Measurements from ENCODE around the gene KIAA0513. TPM values are rescaled to one million over a fixed set of nuclear protein-coding genes. Genes with fewer than 3 reads are reported as not detected.

The KIAA0513 gene
- total RNA-seq, 1 donor = 26.3 TPM

DNA sequence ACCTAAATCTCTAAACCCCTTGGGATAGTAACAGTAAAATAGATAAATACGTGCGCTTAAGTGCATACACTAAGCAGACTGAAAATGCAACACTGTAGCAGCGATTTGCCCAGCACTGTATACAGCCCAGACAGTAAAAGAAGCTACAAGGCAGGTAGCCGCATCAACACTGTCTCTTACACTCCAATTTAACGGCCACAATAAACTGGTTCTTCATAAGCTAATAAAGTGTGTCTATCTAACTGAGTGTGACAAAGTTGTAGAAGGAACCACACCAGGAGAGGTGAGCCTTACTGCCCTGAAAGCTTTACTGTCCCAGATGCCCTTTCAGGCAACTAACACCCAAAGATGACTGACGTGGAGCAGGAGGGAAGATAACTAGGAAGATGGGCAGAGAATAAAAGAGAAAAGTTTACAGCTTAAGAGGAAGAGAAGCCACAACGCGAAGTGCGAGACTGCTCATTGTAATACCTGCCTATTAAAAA lies 17.1 kb upstream of the KIAA0513 start:
- H3K4me3 ChIP-seq (ENCODE audit: low read depth, low read length) = peak overlapping the region; percentile 96
- TF ChIP-seq, protein P1, sequence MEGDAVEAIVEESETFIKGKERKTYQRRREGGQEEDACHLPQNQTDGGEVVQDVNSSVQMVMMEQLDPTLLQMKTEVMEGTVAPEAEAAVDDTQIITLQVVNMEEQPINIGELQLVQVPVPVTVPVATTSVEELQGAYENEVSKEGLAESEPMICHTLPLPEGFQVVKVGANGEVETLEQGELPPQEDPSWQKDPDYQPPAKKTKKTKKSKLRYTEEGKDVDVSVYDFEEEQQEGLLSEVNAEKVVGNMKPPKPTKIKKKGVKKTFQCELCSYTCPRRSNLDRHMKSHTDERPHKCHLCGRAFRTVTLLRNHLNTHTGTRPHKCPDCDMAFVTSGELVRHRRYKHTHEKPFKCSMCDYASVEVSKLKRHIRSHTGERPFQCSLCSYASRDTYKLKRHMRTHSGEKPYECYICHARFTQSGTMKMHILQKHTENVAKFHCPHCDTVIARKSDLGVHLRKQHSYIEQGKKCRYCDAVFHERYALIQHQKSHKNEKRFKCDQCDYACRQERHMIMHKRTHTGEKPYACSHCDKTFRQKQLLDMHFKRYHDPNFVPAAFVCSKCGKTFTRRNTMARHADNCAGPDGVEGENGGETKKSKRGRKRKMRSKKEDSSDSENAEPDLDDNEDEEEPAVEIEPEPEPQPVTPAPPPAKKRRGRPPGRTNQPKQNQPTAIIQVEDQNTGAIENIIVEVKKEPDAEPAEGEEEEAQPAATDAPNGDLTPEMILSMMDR (IDR thresholded peaks at IDR 0.05; ENCODE audit: insufficient read depth, low read depth, low read length) = no peak
- peak; percentile 19 for DNase-seq (ENCODE audit: low read depth)

DNA sequence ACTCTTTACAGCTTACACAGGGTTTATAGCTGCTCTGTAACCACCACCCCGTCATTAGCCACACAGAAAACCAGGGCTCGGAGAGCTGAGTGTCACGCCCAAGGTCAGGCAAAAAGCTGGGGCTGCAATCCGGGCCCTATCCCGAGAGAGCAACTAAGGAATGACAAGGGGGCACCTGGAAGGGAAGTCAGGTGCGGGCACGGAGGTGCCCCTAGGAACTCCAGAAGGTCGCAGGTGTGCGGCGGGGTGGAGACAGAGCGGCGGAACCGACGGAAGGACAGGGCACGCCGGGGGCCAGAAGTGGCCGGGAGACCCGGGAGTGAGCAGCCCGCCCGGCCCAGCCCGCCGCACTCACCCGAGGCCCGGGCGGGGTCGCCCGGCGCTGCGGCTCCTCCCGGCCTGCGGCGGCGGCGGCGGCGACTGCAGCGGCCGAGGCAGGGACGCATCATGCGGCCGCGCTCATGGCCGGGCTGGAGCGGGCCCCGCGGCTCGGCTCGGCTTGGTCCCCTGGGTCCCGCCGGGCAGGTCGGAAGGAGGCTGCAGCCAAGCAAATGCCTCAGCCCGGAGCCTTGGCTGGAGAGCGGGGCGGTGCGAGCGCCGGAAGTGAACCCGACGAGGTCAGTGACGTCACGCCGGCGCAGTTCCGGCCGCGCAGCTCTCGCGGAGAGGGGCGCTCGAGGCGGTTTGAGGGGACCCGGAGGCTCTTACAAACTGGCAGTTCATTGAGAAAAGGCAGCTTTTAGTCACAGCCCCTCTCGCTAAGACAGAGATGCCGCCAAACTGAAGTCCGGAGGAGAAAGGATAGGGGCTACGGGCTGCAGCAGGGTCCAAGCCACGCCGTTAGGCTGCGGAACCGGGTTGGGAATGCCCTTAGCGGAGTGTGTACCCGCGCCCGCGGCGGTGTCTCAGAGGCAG lies 16.4 kb upstream of the KIAA0513 start, which contains the start of gene ZDHHC7:
ZDHHC7 (minus strand) TSS at position 605 of the 915 bp plus-strand sequence. CDS start 20,917 bp downstream, outside the sequence.
- TF ChIP-seq, protein P1 (IDR thresholded peaks at IDR 0.05; ENCODE audit: insufficient read depth, low read depth, low read length) = no peak
- peak within 1 kb of the TSS; percentile 96 for H3K4me3 ChIP-seq (ENCODE audit: low read depth, low read length)
- peak; percentile 87 for DNase-seq (ENCODE audit: low read depth)

DNA sequence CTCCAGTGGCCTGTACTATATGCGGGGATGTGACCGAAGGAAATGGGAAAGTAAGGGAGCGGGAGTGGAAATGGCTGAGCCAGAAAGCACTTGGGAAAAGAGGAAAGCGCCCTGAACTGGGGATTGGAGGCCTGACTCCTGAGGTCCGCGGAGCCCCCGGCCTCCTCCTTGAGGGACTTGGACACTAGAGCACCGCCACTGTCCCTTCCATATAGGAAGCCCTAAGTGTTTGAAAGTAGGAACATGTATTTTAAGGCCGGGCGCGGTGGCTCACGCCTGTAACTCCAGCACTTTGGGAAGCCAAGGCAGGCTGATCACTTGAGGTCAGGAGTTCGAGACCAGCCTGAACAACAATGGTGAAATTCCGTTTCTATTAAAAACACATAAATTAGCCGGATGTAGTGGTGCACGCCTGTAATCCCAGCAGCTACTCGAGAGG lies 15.7 kb upstream of the KIAA0513 start:
- no peak for DNase-seq (ENCODE audit: low read depth)
- H3K4me3 ChIP-seq (ENCODE audit: low read depth, low read length) = peak overlapping the region; percentile 96
- TF ChIP-seq, protein P1 (IDR thresholded peaks at IDR 0.05; ENCODE audit: insufficient read depth, low read depth, low read length) = no peak

DNA sequence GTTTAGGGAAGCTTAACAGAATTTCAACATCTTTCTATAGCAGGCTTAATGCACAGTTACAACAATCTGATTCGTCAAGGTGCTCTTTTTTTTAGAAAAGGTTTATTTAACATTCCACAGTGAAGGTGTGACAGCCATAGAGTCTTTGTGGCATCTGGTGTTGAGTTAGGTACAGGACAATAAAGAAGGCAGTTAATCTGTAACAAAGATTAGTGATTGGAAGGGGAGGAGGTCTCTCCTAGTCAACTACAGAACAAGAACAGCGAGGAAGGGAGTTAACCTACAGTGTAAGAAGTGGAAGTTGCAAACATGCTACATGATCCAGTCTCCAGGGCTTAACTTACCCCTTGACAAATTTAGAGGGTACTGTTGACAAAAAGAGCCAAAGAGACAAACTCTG lies 13.3 kb upstream of the KIAA0513 start:
- no peak for DNase-seq (ENCODE audit: low read depth)
- H3K4me3 ChIP-seq (ENCODE audit: low read depth, low read length) = no peak overlapping the region

DNA sequence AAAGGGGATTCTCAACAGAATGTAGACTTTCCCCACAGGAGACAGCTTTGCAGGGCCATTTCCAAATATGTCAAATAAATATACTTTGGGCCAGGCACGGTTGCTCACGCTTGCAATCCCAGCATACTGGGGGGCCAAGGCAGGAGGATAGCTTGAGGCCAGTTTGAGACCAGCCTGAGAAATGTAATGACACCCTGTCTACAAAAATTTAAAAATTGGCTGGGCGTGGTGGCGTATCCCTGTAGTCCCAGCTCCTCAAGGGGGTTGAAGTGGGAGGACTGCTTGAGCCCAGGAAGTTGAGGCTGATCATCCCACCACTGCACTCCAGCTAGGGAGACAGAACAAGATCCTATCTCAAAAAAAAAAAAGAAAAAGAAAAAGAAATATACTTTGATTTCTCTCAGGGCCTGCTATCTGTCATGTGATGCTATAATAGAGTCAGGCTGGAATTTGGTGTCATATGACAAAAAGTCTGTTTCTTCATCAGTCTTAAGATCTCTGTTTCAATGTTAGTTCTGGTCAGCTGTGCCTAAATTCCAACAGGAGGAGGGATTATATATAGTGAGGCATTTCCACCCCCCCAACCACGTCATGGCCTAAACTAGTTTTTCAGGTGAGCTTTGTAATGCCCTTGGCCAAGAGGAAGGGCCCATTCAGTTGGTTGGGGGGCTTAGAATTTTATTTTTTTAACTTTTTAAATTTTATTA lies 12.0 kb upstream of the KIAA0513 start:
- H3K4me3 ChIP-seq (ENCODE audit: low read depth, low read length) = no peak overlapping the region
- DNase-seq (ENCODE audit: low read depth) = peak; percentile 53
- TF ChIP-seq, protein P1 (IDR thresholded peaks at IDR 0.05; ENCODE audit: insufficient read depth, low read depth, low read length) = no peak

More for the DNA sequence above, 13.3 kb upstream of the KIAA0513 start:
- TF ChIP-seq, protein P1 (IDR thresholded peaks at IDR 0.05; ENCODE audit: insufficient read depth, low read depth, low read length) = no peak

DNA sequence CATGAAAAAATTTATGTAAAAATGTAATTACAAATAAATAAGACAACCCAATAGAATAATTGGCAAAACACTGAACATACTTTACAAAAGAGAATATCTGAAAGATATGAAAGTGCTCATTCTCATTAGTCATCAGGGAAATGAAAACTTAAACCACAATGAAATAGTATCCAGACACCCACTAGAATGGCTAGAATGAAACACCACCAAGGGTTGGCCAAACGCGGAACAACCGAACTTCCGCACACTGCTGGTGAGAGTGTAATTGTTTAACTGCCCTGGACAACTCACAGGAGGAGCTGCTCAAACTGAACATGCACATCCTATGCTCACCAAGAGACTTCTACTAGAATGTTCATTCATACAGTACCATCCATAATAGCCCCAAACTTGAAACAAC lies 10.4 kb upstream of the KIAA0513 start:
- no peak overlapping the region for H3K4me3 ChIP-seq (ENCODE audit: low read depth, low read length)
- TF ChIP-seq, protein P1 (IDR thresholded peaks at IDR 0.05; ENCODE audit: insufficient read depth, low read depth, low read length) = no peak
- no peak for DNase-seq (ENCODE audit: low read depth)

Measured in fibroblast of villous mesenchyme (primary cell).